SK-N-SH (cell line): ENCODE measurements around the gene HBB. TPM values are rescaled to one million over a fixed set of nuclear protein-coding genes. Genes with fewer than 3 reads are reported as not detected.

Experiments used
- CTCF ChIA-PET: fragments of 300-600, 350-600 bp; formaldehyde crosslinking; extraction: SDS; loops from one replicate; lab custom pipeline; 2021; lab: Yijun Ruan, JAX
- POLR2A ChIA-PET: fragments of 350-600 bp; sonication (Branson Sonifier 250); formaldehyde crosslinking; extraction: SDS; loops from one replicate; lab custom pipeline; 2020; ENCODE audit warnings: antibody characterized with exemption, inconsistent platforms; lab: Yijun Ruan, JAX
- DNase-seq: peaks from one replicate; pipeline ENCODE4 v3.0.0; 2012
- H2AFZ ChIP-seq: fragments of 200-600 bp; sonication (generic); 2 replicates; pipeline ENCODE4 v1.8.1; 2016; ENCODE audit warnings: antibody characterized with exemption, mild to moderate bottlenecking, low read depth
- H3F3A ChIP-seq: fragments of 200-600 bp; sonication (generic); replicated peaks from 2 replicates; pipeline ENCODE3; 2016; ENCODE audit warnings: antibody characterized with exemption, mild to moderate bottlenecking; ENCODE audit not compliant: insufficient read depth
- H3K27ac ChIP-seq, 2 experiments: fragments of 200-500 bp in 1 of 2; fragments of 200-600 bp in 1 of 2; sonication (Bioruptor generic) in 1 of 2; sonication (generic), shearing (Covaris generic) in 1 of 2; 2 replicates each; pipeline versions ENCODE4 v1.5.1 to v1.6.1; 2014 to 2016; ENCODE audit warnings: low read depth in 2 of 2, inconsistent platforms in 1 of 2, low read length in 1 of 2, mild to moderate bottlenecking in 1 of 2, mixed read lengths in 1 of 2
- H3K27me3 ChIP-seq: fragments of 200-600 bp; sonication (generic), shearing (Covaris generic); 2 replicates; pipeline ENCODE4 v1.6.1; 2016; ENCODE audit warnings: mixed run types; ENCODE audit not compliant: insufficient read depth
- H3K36me3 ChIP-seq, 2 experiments: fragments of 200-500 bp in 1 of 2; fragments of 200-600 bp in 1 of 2; sonication (Bioruptor generic) in 1 of 2; sonication (generic) in 1 of 2; replicated peaks in 1 of 2; 2 replicates each; pipeline versions ENCODE3 to v1.5.1; 2014 to 2016; ENCODE audit warnings: low read length in 1 of 2, mild to moderate bottlenecking in 1 of 2; ENCODE audit not compliant: insufficient read depth in 2 of 2, control insufficient read depth in 1 of 2
- H3K4me1 ChIP-seq, 2 experiments: fragments of 200-500 bp in 1 of 2; fragments of 200-600 bp in 1 of 2; sonication (Bioruptor generic) in 1 of 2; sonication (generic), shearing (Covaris generic) in 1 of 2; 2 replicates each; pipeline versions ENCODE4 v1.5.1 to v1.6.1; 2014 to 2016; ENCODE audit warnings: low read depth in 1 of 2, low read length in 1 of 2, mixed run types in 1 of 2; ENCODE audit not compliant: insufficient read depth in 2 of 2, control insufficient read depth in 1 of 2
- H3K4me2 ChIP-seq: fragments of 200-600 bp; sonication (generic), shearing (Covaris generic); 2 replicates; pipeline ENCODE4 v1.6.1; 2017; ENCODE audit warnings: mixed run types
- H3K4me3 ChIP-seq, 2 experiments: fragments of 200-500 bp in 1 of 2; fragments of 200-600 bp in 1 of 2; sonication (Bioruptor generic) in 1 of 2; sonication (generic), shearing (Covaris generic) in 1 of 2; 2 replicates each; pipeline versions ENCODE4 v1.5.1 to v1.8.1; 2014 to 2016; ENCODE audit warnings: low read depth in 2 of 2, inconsistent platforms in 1 of 2, low read length in 1 of 2, mild to moderate bottlenecking in 1 of 2, mixed read lengths in 1 of 2, moderate library complexity in 1 of 2
- H3K79me2 ChIP-seq: fragments of 200-600 bp; sonication (generic); 2 replicates; pipeline ENCODE4 v1.8.1; 2017; ENCODE audit warnings: mild to moderate bottlenecking; ENCODE audit not compliant: insufficient read depth
- H3K9ac ChIP-seq: fragments of 200-600 bp; sonication (generic); 2 replicates; pipeline ENCODE4 v1.6.1; 2017; ENCODE audit warnings: mixed run types
- H3K9me2 ChIP-seq: fragments of 200-600 bp; sonication (generic); 2 replicates; pipeline ENCODE4 v1.6.1; 2017; ENCODE audit warnings: mixed run types
- H3K9me3 ChIP-seq: fragments of 200-600 bp; sonication (generic); 2 replicates; pipeline ENCODE4 v1.6.1; 2017; ENCODE audit warnings: mixed run types, mild to moderate bottlenecking, moderate library complexity
- H4K20me1 ChIP-seq: fragments of 200-600 bp; sonication (generic); 2 replicates; pipeline ENCODE4 v1.6.1; 2017; ENCODE audit warnings: mild to moderate bottlenecking, mixed run types; ENCODE audit not compliant: insufficient read depth
- CHD2 ChIP-seq: fragments of 150-350 bp; IDR thresholded peaks from 2 replicates; pipeline ENCODE4 v1.6.1; 2018; ENCODE audit warnings: low read length; ENCODE audit not compliant: partially characterized antibody
- EZH2phosphoT487 ChIP-seq: fragments of 200-600 bp; sonication (generic); IDR thresholded peaks from 2 replicates; pipeline ENCODE4 v1.6.1; 2017; ENCODE audit warnings: low read depth, mixed run types, mild to moderate bottlenecking, antibody characterized with exemption, moderate library complexity, borderline replicate concordance
- FOXM1 ChIP-seq: IDR thresholded peaks from 2 replicates; pipeline ENCODE4 v1.4.0; 2012; ENCODE audit warnings: low read depth, mild to moderate bottlenecking
- JUND ChIP-seq: IDR thresholded peaks from 2 replicates; pipeline ENCODE4 v1.4.0; 2012
- MAX ChIP-seq: IDR thresholded peaks from 2 replicates; pipeline ENCODE4 v1.4.0; 2012; ENCODE audit warnings: low read depth
- MEF2A ChIP-seq: IDR thresholded peaks from 2 replicates; pipeline ENCODE4 v1.4.0; 2012; ENCODE audit warnings: low read depth, borderline replicate concordance
- NFIC ChIP-seq: IDR thresholded peaks from 2 replicates; pipeline ENCODE4 v1.4.0; 2012; ENCODE audit warnings: borderline replicate concordance
- NRF1 ChIP-seq: IDR thresholded peaks from 2 replicates; pipeline ENCODE4 v1.6.1; 2012; ENCODE audit warnings: low read depth, mild to moderate bottlenecking, low read length
- POLR2AphosphoS5 ChIP-seq: IDR thresholded peaks from 2 replicates; pipeline ENCODE4 v1.6.1; 2012; ENCODE audit warnings: low read depth, low read length
- RFX5 ChIP-seq: IDR thresholded peaks from 2 replicates; pipeline ENCODE4 v1.6.1; 2012; ENCODE audit warnings: mild to moderate bottlenecking, improper control_type of control experiment, low read length
- TCF12 ChIP-seq: IDR thresholded peaks from 2 replicates; pipeline ENCODE4 v1.4.0; 2012
- TEAD4 ChIP-seq: IDR thresholded peaks from 2 replicates; pipeline ENCODE4 v1.4.0; 2012; ENCODE audit warnings: mild to moderate bottlenecking, borderline replicate concordance; ENCODE audit not compliant: insufficient read depth
- USF2 ChIP-seq: fragments of 150-350 bp; IDR thresholded peaks from 2 replicates; pipeline ENCODE4 v1.6.1; 2017; ENCODE audit warnings: antibody characterized with exemption, low read length, low read depth, borderline replicate concordance
- WGBS: methylation state at CpG from one replicate; pipeline ENCODE4 v1.1.6; 2017; ENCODE audit warnings: low lambda C conversion rate; 5-methylcytosine and 5-hydroxymethylcytosine counted together
- polyA plus RNA-seq, 3 experiments: library from polyadenylated mRNA; depleted of rRNA; stranded (reverse); fragments of >200 nt; gene quantifications; 2 replicates each; pipeline ENCODE4 v1.2.3, GENCODE V29; 2012
- TF ChIP-seq, protein P1 (sequence below): IDR thresholded peaks from 2 replicates; pipeline ENCODE4 v1.4.0; 2012; ENCODE audit warnings: low read depth, borderline replicate concordance
- TF ChIP-seq, protein P2 (sequence below): fragments of 200-600 bp; sonication (generic); IDR thresholded peaks from 2 replicates; pipeline ENCODE4 v1.6.1; 2017; ENCODE audit warnings: antibody characterized with exemption, mild to moderate bottlenecking, moderate library complexity

Gene HBB
- polyA plus RNA-seq, 1 of the 3 experiments (the other 2 are of a cell fraction), result not detected

DNA sequence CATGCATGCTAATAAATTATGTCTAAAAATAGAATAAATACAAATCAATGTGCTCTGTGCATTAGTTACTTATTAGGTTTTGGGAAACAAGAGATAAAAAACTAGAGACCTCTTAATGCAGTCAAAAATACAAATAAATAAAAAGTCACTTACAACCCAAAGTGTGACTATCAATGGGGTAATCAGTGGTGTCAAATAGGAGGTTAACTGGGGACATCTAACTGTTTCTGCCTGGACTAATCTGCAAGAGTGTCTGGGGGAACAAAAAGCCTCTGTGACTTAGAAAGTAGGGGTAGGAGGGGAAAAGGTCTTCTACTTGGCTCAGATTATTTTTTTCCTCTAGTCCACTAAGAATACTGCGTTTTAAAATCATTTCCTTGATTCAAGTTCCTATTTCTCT, 810 bp upstream of the HBB start:
- H2AFZ ChIP-seq, result no peak overlapping the region
- no peak overlapping the region for H3K9ac ChIP-seq
- H3F3A ChIP-seq, result no peaks in the 10 kb centered on the region
- H3K4me3 ChIP-seq, result no peak overlapping the region
- H3K4me1 ChIP-seq, result no peaks in the 10 kb centered on the region
- H3K9me3 ChIP-seq, result no peaks in the 10 kb centered on the region
- no peaks in the 10 kb centered on the region for H3K9me2 ChIP-seq
- no peak overlapping the region for H3K4me2 ChIP-seq
- TF ChIP-seq, protein P1, sequence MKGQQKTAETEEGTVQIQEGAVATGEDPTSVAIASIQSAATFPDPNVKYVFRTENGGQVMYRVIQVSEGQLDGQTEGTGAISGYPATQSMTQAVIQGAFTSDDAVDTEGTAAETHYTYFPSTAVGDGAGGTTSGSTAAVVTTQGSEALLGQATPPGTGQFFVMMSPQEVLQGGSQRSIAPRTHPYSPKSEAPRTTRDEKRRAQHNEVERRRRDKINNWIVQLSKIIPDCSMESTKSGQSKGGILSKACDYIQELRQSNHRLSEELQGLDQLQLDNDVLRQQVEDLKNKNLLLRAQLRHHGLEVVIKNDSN, result no peak
- TF ChIP-seq POLR2AphosphoS5, result no peak
- TF ChIP-seq NRF1, result no peak
- no peak for TF ChIP-seq MEF2A
- no peak for TF ChIP-seq FOXM1
- no peak for TF ChIP-seq USF2
- TF ChIP-seq RFX5, result no peak
- TF ChIP-seq, all 33 proteins: peak for 0
- H3K36me3 ChIP-seq, result no peaks in the 10 kb centered on the region
- WGBS, result 0% methylated on average over 1 of the region's 1 CpG
- H3K27ac ChIP-seq, result no peak overlapping the region
- no peak for DNase-seq
- CTCF ChIA-PET, result no interaction called here
- no peaks in the 10 kb centered on the region for H4K20me1 ChIP-seq
- POLR2A ChIA-PET, result no interaction called here
- no peaks in the 10 kb centered on the region for H3K79me2 ChIP-seq
- no peaks in the 10 kb centered on the region for H3K27me3 ChIP-seq

- whole genome bisulfite sequencing, result 6% methylated on average over 2 of the region's 2 CpGs
- H3K79me2 ChIP-seq, result no peaks in the 10 kb centered on the region
- no peak overlapping the region for H3K27ac ChIP-seq
- no peaks in the 10 kb centered on the region for H3K4me1 ChIP-seq
- CTCF ChIA-PET, result no interaction called here
- H3K9me2 ChIP-seq, result no peaks in the 10 kb centered on the region
- no peak overlapping the region for H3K9ac ChIP-seq
- no peak for DNase-seq
- no peaks in the 10 kb centered on the region for H3F3A ChIP-seq
- no peaks in the 10 kb centered on the region for H3K27me3 ChIP-seq
- H4K20me1 ChIP-seq, result no peaks in the 10 kb centered on the region
- POLR2A ChIA-PET, result no interaction called here
- no peak overlapping the region for H3K4me3 ChIP-seq
- no peak overlapping the region for H3K4me2 ChIP-seq
- no peaks in the 10 kb centered on the region for H3K36me3 ChIP-seq
- TF ChIP-seq JUND (no peak), MAX (no peak), EZH2phosphoT487 (no peak), TCF12 (no peak), USF2 (no peak), CHD2 (no peak), NRF1 (no peak), NFIC (no peak), TEAD4 (no peak), POLR2AphosphoS5 (no peak)
- TF ChIP-seq, protein P1, result no peak
- TF ChIP-seq, protein P2, sequence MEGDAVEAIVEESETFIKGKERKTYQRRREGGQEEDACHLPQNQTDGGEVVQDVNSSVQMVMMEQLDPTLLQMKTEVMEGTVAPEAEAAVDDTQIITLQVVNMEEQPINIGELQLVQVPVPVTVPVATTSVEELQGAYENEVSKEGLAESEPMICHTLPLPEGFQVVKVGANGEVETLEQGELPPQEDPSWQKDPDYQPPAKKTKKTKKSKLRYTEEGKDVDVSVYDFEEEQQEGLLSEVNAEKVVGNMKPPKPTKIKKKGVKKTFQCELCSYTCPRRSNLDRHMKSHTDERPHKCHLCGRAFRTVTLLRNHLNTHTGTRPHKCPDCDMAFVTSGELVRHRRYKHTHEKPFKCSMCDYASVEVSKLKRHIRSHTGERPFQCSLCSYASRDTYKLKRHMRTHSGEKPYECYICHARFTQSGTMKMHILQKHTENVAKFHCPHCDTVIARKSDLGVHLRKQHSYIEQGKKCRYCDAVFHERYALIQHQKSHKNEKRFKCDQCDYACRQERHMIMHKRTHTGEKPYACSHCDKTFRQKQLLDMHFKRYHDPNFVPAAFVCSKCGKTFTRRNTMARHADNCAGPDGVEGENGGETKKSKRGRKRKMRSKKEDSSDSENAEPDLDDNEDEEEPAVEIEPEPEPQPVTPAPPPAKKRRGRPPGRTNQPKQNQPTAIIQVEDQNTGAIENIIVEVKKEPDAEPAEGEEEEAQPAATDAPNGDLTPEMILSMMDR, result no peak
- H2AFZ ChIP-seq, result no peak overlapping the region
- H3K9me3 ChIP-seq, result no peaks in the 10 kb centered on the region
Observed at GRCh38 chr11:5225480-5225871, 1.4 kb downstream of the HBB start.
